Measurements from ENCODE around the gene PEAK3. TPM values are rescaled to one million over a fixed set of nuclear protein-coding genes. Genes with fewer than 3 reads are reported as not detected.

Gene PEAK3
- total and polyA plus RNA-seq, 4 donors: 0.31 to 7.4 (median 3.8) TPM

- Histone ChIP-seq H3K9me3 (ENCODE audit: control insufficient read depth in 4 of 4, insufficient read depth in 3 of 4, low read length in 3 of 4) (no peaks in the 10 kb centered on the region), H3K36me3 (ENCODE audit: control insufficient read depth in 4 of 4, insufficient read depth in 4 of 4, low read length in 4 of 4) (no peaks in the 10 kb centered on the region), H3K27me3 (ENCODE audit: control insufficient read depth in 3 of 3, insufficient read depth in 3 of 3, low read length in 2 of 3) (peaks cover 4 to 27% (median 9%) of the 10 kb centered on the region in 3 donors), H3K9ac (ENCODE audit: insufficient read depth in 1 of 2, low read length in 2 of 2) (no peak overlapping the region), H3K4me3 (no peak overlapping the region), H3K4me1 (ENCODE audit: control insufficient read depth in 5 of 5, insufficient read depth in 5 of 5, low read length in 5 of 5) (peaks cover 0 to 34% (median 0%) of the 10 kb centered on the region in 5 donors), H3K27ac (ENCODE audit: low read depth in 1 of 2, low read length in 1 of 2) (no peak overlapping the region)
- WGBS, 2 donors: 83 to 85% methylated on average over 16 of the region's 16 CpGs
- no peak for DNase-seq
- TF ChIP-seq CTCF (IDR thresholded peaks at IDR 0.05; ENCODE audit: control extremely low read depth, extremely low read depth): no peak
- ATAC-seq (ENCODE audit: insufficient read depth, low FRiP score): no peak
Observed at GRCh38 chr19:2255112-2255845, 26.7 kb downstream of the PEAK3 start.

GRCh38 chr19:2254064-2254872 lies 27.7 kb downstream of the PEAK3 start:
- Histone ChIP-seq H3K36me3 (ENCODE audit: control insufficient read depth in 4 of 4, insufficient read depth in 4 of 4, low read length in 4 of 4) (no peaks in the 10 kb centered on the region), H3K9ac (ENCODE audit: insufficient read depth in 1 of 2, low read length in 2 of 2) (no peak overlapping the region), H3K27ac (ENCODE audit: low read depth in 1 of 2, low read length in 1 of 2) (no peak overlapping the region), H3K27me3 (ENCODE audit: control insufficient read depth in 3 of 3, insufficient read depth in 3 of 3, low read length in 2 of 3) (peaks cover 4 to 34% (median 12%) of the 10 kb centered on the region in 3 donors), H3K4me1 (ENCODE audit: control insufficient read depth in 5 of 5, insufficient read depth in 5 of 5, low read length in 5 of 5) (peaks cover 0 to 34% (median 0%) of the 10 kb centered on the region in 5 donors), H3K4me3 (no peak overlapping the region), H3K9me3 (ENCODE audit: control insufficient read depth in 4 of 4, insufficient read depth in 3 of 4, low read length in 3 of 4) (peaks cover 0 to under 1% (median 0%) of the 10 kb centered on the region in 4 donors)
- TF ChIP-seq CTCF (IDR thresholded peaks at IDR 0.05; ENCODE audit: control extremely low read depth, extremely low read depth): no peak
- ATAC-seq (ENCODE audit: insufficient read depth, low FRiP score) (no peak), DNase-seq (peak in 2 of 3 donors; percentile 55 to 57)
- WGBS, 2 donors: 75 to 80% methylated on average over 20 of the region's 20 CpGs

GRCh38 chr19:2253106-2254063 lies 28.6 kb downstream of the PEAK3 start:
- H3K27me3 ChIP-seq (ENCODE audit: control insufficient read depth in 3 of 3, insufficient read depth in 3 of 3, low read length in 2 of 3): peaks cover 4 to 34% (median 12%) of the 10 kb centered on the region in 3 donors
- DNase-seq (no peak), ATAC-seq (ENCODE audit: insufficient read depth, low FRiP score) (no peak)
- 7 to 9% methylated on average over 58 to 77 of the region's 77 CpGs for WGBS, 2 donors
- H3K4me1 ChIP-seq (ENCODE audit: control insufficient read depth in 5 of 5, insufficient read depth in 5 of 5, low read length in 5 of 5): peaks cover 0 to 33% (median 0%) of the 10 kb centered on the region in 5 donors
- no peak overlapping the region for H3K4me3 ChIP-seq
- peaks cover 0 to 3% (median 0%) of the 10 kb centered on the region in 4 donors for H3K9me3 ChIP-seq (ENCODE audit: control insufficient read depth in 4 of 4, insufficient read depth in 3 of 4, low read length in 3 of 4)
- H3K27ac ChIP-seq (ENCODE audit: low read depth in 1 of 2, low read length in 1 of 2): no peak overlapping the region
- H3K9ac ChIP-seq (ENCODE audit: insufficient read depth in 1 of 2, low read length in 2 of 2): no peak overlapping the region
- H3K36me3 ChIP-seq (ENCODE audit: control insufficient read depth in 4 of 4, insufficient read depth in 4 of 4, low read length in 4 of 4): peaks cover 0 to 4% (median 2%) of the 10 kb centered on the region in 4 donors
- TF ChIP-seq CTCF (IDR thresholded peaks at IDR 0.05; ENCODE audit: control extremely low read depth, extremely low read depth): no peak
